Colonic mucosa (tissue), 4 donors: ENCODE measurements around the gene C16orf87. TPM values are rescaled to one million over a fixed set of nuclear protein-coding genes. Genes with fewer than 3 reads are reported as not detected.

ENCODE experiments used
- DNase-seq: peaks from one replicate; pipeline ENCODE4 v3.0.0-alpha.2; 2020
- H3K27ac ChIP-seq: fragments of 200-600 bp; one replicate; pipeline ENCODE4 v1.8.0; 2021
- H3K27me3 ChIP-seq: fragments of 200-600 bp; one replicate; pipeline ENCODE4 v1.8.0; 2021
- H3K36me3 ChIP-seq: fragments of 200-600 bp; one replicate; pipeline ENCODE4 v1.8.0; 2021
- H3K4me1 ChIP-seq: fragments of 200-600 bp; one replicate; pipeline ENCODE4 v1.8.0; 2021; ENCODE audit warnings: mild to moderate bottlenecking
- H3K4me3 ChIP-seq: fragments of 200-600 bp; one replicate; pipeline ENCODE4 v1.8.0; 2021
- H3K9ac ChIP-seq, 2 donors: one replicate each; pipeline ENCODE4 v1.7.0; 2013; ENCODE audit warnings: control low read depth in 2 of 2, low read depth in 2 of 2, low read length in 2 of 2
- H3K9me3 ChIP-seq: fragments of 200-600 bp; one replicate; pipeline ENCODE4 v1.8.0; 2021
- intact Hi-C: fragments of 100-400 bp; cut with DNase I; formaldehyde crosslinking; loops from one replicate; pipeline ENCODE4 v1.14.1; 2022
- total RNA-seq, 2 donors: library from RNA; stranded (reverse); fragmentation: NEBNext Ultra II Directional in 1 of 2; extraction: Animal tissue kit (Norgen Biotek cat#: 25700) in 1 of 2; gene quantifications; one replicate each; pipeline ENCODE4 v1.2.1, GENCODE V29; 2021
- TF ChIP-seq, protein P1 (sequence below): fragments of 200-600 bp; IDR thresholded peaks from one replicate; pipeline ENCODE4 v1.8.0; 2022; ENCODE audit warnings: antibody characterized with exemption, mild to moderate bottlenecking
- donor health status: healthy.
- donor health status: DM: no; HTN: no; CAD: no.
- donor health status: DM: no; HTN: no; CAD: no.

The C16orf87 gene
- total RNA-seq, 2 donors from 2014 or later = 4.8 to 6.7 TPM

DNA sequence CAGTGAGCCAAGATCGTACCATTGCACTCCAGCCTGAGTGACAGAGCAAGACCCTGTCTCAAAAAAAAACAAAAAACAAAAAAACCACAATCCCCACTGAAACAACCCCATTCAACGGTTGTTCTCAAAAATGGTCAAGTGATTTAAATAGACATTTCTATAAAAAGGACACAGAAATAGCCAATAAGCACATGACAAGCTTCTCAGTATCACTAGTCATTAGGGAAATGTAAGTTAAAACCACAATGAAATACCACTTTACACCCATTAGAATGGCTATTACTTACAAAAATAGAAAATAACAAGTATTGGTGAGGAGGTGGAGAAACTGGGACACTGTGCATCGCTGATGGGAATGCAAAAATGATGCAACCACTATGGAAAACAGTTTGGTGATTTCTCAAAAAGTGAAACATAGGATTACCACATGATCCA lies 56.2 kb downstream of the C16orf87 start:
- Histone ChIP-seq H3K27me3 (no peaks in the 10 kb centered on the region), H3K4me1 (no peaks in the 10 kb centered on the region), H3K36me3 (no peaks in the 10 kb centered on the region), H3K27ac (no peak overlapping the region), H3K4me3 (no peak overlapping the region), H3K9me3 (no peaks in the 10 kb centered on the region), H3K9ac (no peak overlapping the region)
- TF ChIP-seq, protein P1, sequence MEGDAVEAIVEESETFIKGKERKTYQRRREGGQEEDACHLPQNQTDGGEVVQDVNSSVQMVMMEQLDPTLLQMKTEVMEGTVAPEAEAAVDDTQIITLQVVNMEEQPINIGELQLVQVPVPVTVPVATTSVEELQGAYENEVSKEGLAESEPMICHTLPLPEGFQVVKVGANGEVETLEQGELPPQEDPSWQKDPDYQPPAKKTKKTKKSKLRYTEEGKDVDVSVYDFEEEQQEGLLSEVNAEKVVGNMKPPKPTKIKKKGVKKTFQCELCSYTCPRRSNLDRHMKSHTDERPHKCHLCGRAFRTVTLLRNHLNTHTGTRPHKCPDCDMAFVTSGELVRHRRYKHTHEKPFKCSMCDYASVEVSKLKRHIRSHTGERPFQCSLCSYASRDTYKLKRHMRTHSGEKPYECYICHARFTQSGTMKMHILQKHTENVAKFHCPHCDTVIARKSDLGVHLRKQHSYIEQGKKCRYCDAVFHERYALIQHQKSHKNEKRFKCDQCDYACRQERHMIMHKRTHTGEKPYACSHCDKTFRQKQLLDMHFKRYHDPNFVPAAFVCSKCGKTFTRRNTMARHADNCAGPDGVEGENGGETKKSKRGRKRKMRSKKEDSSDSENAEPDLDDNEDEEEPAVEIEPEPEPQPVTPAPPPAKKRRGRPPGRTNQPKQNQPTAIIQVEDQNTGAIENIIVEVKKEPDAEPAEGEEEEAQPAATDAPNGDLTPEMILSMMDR = no peak
- intact Hi-C loops = no loop called here
- no peak for DNase-seq

DNA sequence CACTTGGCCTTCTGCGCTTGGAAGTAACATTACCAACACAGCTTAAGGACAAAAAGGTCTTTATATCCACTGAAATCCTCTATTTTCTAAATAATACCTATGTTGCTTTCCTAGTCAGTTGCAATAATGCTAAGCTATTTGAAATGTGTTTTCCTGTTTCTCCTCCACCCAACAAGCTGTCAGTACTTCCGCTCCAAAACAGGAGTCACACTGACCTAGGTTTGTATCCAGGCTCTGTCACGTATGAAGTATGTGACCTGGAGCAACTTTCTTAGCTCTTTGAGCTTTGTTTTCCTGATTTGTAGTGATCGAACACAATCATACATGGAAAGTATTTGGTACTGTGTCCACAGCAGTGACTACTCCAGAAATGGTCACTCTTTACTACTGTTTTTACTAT lies 58.5 kb downstream of the C16orf87 start:
- Histone ChIP-seq H3K36me3 (no peaks in the 10 kb centered on the region), H3K27ac (no peak overlapping the region), H3K4me1 (no peaks in the 10 kb centered on the region), H3K9me3 (no peaks in the 10 kb centered on the region), H3K27me3 (no peaks in the 10 kb centered on the region), H3K9ac (no peak overlapping the region), H3K4me3 (no peak overlapping the region)
- DNase-seq = no peak
- intact Hi-C loops = no loop called here
- TF ChIP-seq, protein P1 = no peak

DNA sequence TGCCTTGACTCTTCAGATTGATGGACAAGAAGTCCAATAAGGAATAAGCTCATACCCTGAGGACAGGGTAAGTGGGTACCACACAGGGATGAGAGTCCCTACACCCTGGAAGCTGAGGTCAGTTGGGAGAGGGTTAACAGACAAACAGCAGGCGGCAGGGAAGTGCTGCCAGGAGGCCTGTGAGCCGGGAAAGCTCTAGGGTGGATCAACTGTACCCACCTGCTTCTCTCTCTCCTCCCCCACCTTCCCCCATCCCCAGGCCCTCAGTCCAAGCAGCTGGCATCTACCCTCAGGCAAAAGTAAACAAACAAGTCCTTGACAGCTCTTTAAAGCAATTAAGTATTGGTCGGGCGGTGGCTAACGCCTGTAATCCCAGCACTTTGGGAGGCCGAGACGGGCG lies 62.2 kb downstream of the C16orf87 start:
- no peaks in the 10 kb centered on the region for H3K4me1 ChIP-seq
- TF ChIP-seq, protein P1 = no peak
- DNase-seq = no peak

DNA sequence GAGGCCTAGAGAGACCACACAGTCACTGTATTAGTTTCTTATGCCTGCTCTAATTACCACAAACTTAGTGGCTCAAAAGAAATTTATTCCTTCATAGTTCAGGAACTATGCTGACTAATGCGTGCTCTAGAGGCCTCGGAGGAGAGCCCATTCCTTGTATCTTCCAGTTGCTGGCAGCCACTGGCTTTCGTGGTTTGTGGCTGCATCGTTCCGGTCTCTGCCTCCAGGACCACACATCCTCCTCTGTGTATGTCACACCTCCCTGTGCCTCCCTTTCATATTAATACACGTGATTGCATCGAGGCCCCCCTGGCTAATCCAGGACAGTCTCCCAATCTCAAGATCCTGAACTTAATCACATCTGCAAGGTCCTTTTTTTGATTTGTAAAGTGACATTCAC lies 65.9 kb downstream of the C16orf87 start:
- DNase-seq = no peak
- TF ChIP-seq, protein P1 = no peak
- Histone ChIP-seq H3K4me3 (no peak overlapping the region), H3K9ac (no peak overlapping the region), H3K27ac (no peak overlapping the region), H3K4me1 (no peaks in the 10 kb centered on the region), H3K36me3 (no peaks in the 10 kb centered on the region), H3K9me3 (no peaks in the 10 kb centered on the region), H3K27me3 (no peaks in the 10 kb centered on the region)
- intact Hi-C loops = no loop called here

More for the DNA sequence above, 62.2 kb downstream of the C16orf87 start:
- Histone ChIP-seq H3K9me3 (no peaks in the 10 kb centered on the region), H3K9ac (no peak overlapping the region), H3K4me3 (no peak overlapping the region), H3K36me3 (no peaks in the 10 kb centered on the region), H3K27me3 (no peaks in the 10 kb centered on the region), H3K27ac (no peak overlapping the region)
- intact Hi-C loops = no loop called here

DNA sequence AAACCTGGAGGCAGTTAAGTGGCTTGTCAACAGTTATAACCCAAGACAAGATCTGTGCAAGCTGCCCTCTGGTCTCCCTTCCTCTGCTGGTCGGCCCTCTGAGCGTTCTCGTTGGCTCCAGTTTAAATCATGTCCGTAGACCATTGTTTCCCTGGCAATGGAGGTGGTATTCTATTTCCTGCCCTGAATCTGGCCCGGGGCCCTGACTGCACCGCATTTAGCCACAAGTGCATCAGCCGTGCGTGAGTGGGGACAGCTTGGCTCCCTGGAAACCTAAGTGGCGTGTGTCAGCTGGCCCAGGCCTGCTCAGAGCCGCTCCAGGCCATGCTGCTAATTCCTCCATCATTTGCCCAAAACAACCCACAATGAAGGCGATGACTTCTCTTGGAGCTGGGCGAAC lies 67.8 kb downstream of the C16orf87 start:
- no peaks in the 10 kb centered on the region for H3K27me3 ChIP-seq

More for the DNA sequence above, 67.8 kb downstream of the C16orf87 start:
- no peak overlapping the region for H3K4me3 ChIP-seq
- intact Hi-C loops = no loop called here
- TF ChIP-seq, protein P1 = no peak
- no peaks in the 10 kb centered on the region for H3K9me3 ChIP-seq
- H3K4me1 ChIP-seq = no peaks in the 10 kb centered on the region
- no peak overlapping the region for H3K27ac ChIP-seq
- no peaks in the 10 kb centered on the region for H3K36me3 ChIP-seq
- DNase-seq = no peak
- no peak overlapping the region for H3K9ac ChIP-seq
